ENCODE data around the gene BCL7C. TPM values are rescaled to one million over a fixed set of nuclear protein-coding genes. Genes with fewer than 3 reads are reported as not detected.

The BCL7C gene
- total and polyA plus RNA-seq, 2 of the 8 experiments (the other 6 are each of a cell fraction or from before 2014, with no cell fraction given), result 8.6 to 17.2 TPM

DNA sequence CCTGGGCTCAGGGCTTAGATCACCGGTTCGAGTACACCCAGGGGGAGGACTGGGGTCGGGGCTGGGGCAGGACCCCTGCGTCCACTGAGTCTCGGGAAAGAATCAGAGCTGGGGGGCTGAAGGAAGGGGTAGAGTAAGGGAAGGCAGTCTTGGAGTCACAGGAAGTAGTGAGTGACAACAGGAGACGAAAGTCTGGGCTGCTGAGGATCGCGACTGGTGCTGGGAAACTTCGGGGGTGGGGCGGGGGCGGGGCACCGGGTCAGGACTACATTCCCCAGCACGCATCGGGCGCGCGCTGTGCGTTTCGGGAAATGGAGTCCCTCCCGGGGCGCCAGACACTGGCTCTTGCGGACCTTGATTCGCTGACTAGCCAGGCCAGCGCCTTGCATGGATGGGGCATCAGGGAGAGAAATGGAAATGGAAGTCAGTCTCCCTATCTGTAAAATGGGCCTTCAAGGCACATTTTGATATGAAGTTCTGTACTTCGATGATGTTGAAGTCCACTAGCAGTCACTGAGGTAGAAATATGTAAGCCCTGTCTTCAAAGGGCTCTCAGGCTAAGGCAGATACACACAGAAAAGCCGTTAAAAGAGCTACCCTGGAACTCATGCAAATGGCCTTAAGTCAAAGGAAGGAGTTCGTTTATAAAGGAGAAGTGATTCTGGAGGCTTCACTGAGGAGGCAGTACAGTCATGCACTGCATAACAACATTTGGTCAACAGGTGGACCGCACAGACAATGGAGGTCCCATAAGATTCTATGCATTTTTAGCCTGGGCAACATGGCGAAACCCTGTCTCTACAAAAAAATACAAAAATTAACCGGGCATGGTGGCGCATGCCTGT, 3.2 kb upstream of the BCL7C start (continued):
- no peak for TF ChIP-seq BRCA1 (IDR thresholded peaks at IDR 0.05; ENCODE audit: low read depth, low read length)
- TF ChIP-seq SIN3A (conservative IDR thresholded peaks at IDR 0.05 in 1 of 2, IDR thresholded peaks at IDR 0.05 in 1 of 2; ENCODE audit: low read depth in 1 of 2, low read length in 2 of 2), result peak in 1 of 2 experiments; percentile 22; a peak in 1 of 4 replicates
- TF ChIP-seq SRF (IDR thresholded peaks at IDR 0.05; ENCODE audit: low read depth, low read length), result no peak
- TF ChIP-seq BCL11A (IDR thresholded peaks at IDR 0.05; ENCODE audit: low read depth in 2 of 2, low read length in 2 of 2), result no peak
- TF ChIP-seq RAD21 (IDR thresholded peaks at IDR 0.05 in 1 of 2, conservative IDR thresholded peaks at IDR 0.05 in 1 of 2; ENCODE audit: low read depth in 2 of 2, low read length in 2 of 2), result no peak
- TF ChIP-seq SAP30 (IDR thresholded peaks at IDR 0.05; ENCODE audit: insufficient read depth, insufficient replicate concordance, low read length), result no peak
- TF ChIP-seq SIX5 (IDR thresholded peaks at IDR 0.05; ENCODE audit: low read depth, low read length), result peak; percentile 95
- TF ChIP-seq, protein P1, sequence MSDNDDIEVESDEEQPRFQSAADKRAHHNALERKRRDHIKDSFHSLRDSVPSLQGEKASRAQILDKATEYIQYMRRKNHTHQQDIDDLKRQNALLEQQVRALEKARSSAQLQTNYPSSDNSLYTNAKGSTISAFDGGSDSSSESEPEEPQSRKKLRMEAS (IDR thresholded peaks at IDR 0.05), result 0 out of 2 replicates have a peak, but pooled peaks have one; percentile 1
- no peak for TF ChIP-seq EGR1 (IDR thresholded peaks at IDR 0.05; ENCODE audit: borderline replicate concordance, low read depth, low read length)
